Measurements from ENCODE around the gene PCDHGA8.
A peak's percentile ranks its signal among the peaks of the same experiment; 100 is the strongest.
"Not testable (repeated sequence)": the region's sequence is repeated elsewhere in the genome, so short reads cannot be mapped to it uniquely, and the experiment has no call there.

PCDHGA8 gene

DNA sequence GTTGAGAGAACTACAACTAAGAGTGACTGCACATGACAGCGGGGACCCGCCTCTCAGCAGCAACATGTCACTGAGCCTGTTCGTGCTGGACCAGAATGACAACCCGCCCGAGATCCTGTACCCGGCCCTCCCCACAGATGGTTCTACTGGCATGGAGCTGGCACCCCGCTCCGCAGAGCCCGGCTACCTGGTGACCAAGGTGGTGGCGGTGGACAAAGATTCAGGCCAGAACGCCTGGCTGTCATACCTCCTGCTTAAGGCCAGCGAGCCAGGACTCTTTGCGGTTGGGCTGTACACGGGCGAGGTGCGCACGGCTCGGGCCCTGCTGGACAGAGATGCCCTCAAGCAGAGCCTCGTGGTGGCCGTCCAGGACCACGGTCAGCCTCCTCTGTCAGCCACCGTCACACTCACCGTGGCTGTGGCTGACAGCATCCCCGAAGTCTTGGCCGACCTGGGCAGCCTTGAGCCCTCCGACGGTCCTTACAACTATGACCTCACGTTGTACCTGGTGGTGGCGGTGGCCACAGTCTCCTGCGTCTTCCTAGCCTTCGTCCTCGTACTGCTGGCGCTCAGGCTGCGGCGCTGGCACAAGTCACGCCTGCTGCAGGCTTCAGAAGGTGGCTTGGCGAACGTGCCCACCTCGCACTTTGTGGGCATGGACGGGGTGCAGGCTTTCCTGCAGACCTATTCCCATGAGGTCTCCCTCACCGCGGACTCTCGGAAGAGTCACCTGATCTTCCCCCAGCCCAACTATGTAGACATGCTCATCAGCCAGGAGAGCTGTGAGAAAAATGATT, 7.8 kb upstream of the PCDHGA8 start:
- H3K9me3 ChIP-seq (ENCODE audit: control insufficient read depth, insufficient read depth, low read depth, low read length), result no peaks in the 10 kb centered on the region
- ChIA-PET CTCF (no interaction called here), POLR2A (no interaction called here)
- H3K27ac ChIP-seq (ENCODE audit: extremely low read depth, low read depth, low read length), result no peak overlapping the region
- no peaks in the 10 kb centered on the region for H3K36me3 ChIP-seq (ENCODE audit: control insufficient read depth in 2 of 2, insufficient read depth in 1 of 2, low read length in 2 of 2)
- TF ChIP-seq ZNF18 (tag by site-specific recombination; IDR thresholded peaks at IDR 0.05) (no peak), REST (tag by site-specific recombination; IDR thresholded peaks at IDR 0.05) (peak; percentile 64; the same call in 1 of the 2 replicates)
- H3K4me1 ChIP-seq (ENCODE audit: control insufficient read depth, insufficient read depth, low read length), result no peaks in the 10 kb centered on the region
- H3K4me3 ChIP-seq (ENCODE audit: low read depth, low read length), result no peak overlapping the region

- H3K9me3 ChIP-seq (ENCODE audit: control insufficient read depth, insufficient read depth, low read depth, low read length); POLR2A ChIA-PET; H3K36me3 ChIP-seq (ENCODE audit: control insufficient read depth in 2 of 2, insufficient read depth in 1 of 2, low read length in 2 of 2); H3K27ac ChIP-seq (ENCODE audit: extremely low read depth, low read depth, low read length); H3K4me1 ChIP-seq (ENCODE audit: control insufficient read depth, insufficient read depth, low read length); H3K4me3 ChIP-seq (ENCODE audit: low read depth, low read length): not testable (repeated sequence)
- CTCF ChIA-PET, result interaction anchor here (0.6 to 2.0 kb wide), 5 partner anchors 9 to 176 kb away, joined by 3 to 5 read pairs (median 4); partner anchors contain the start of gene PCDHGB3
These were observed 4.7 kb upstream of the PCDHGA8 start, which contains the start of gene PCDHGB4 for GRCh38 chr5:141387557-141388311. TSS of gene PCDHGB4 (plus strand) at chr5:141387698. CDS start at chr5:141387885, 187 bp downstream.

DNA sequence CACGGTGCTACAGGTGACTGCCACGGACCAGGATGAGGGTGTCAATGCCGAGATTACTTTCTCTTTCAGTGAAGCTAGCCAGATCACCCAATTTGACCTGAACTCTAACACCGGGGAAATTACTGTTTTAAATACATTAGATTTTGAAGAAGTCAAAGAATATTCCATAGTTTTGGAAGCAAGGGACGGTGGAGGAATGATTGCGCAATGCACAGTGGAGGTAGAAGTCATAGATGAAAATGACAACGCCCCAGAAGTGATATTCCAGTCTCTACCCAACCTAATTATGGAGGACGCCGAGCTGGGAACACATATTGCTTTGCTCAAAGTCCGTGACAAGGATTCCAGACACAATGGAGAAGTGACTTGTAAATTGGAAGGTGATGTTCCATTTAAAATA, 3.8 kb upstream of the PCDHGA8 start:
- Histone ChIP-seq H3K4me1 (ENCODE audit: control insufficient read depth, insufficient read depth, low read length) (no peaks in the 10 kb centered on the region), H3K4me3 (ENCODE audit: low read depth, low read length) (no peak overlapping the region), H3K36me3 (ENCODE audit: control insufficient read depth in 2 of 2, insufficient read depth in 1 of 2, low read length in 2 of 2) (no peaks in the 10 kb centered on the region), H3K27ac (ENCODE audit: extremely low read depth, low read depth, low read length) (no peak overlapping the region), H3K9me3 (ENCODE audit: control insufficient read depth, insufficient read depth, low read depth, low read length) (no peaks in the 10 kb centered on the region)
- CTCF ChIA-PET, result interaction anchor here (0.6 to 1.4 kb wide), 2 partner anchors 30 to 113 kb away, joined by 3 to 4 read pairs; no protein-coding TSS in a partner anchor
- TF ChIP-seq ZNF501 (tag by site-specific recombination; IDR thresholded peaks at IDR 0.05) (no peak), GLIS2 (tag by site-specific recombination; IDR thresholded peaks at IDR 0.05) (no peak), SETDB1 (IDR thresholded peaks at IDR 0.05; ENCODE audit: insufficient read length, low read length) (no peak), SP2 (tag by site-specific recombination; IDR thresholded peaks at IDR 0.05) (no peak), ZNF157 (tag by site-specific recombination; IDR thresholded peaks at IDR 0.05) (no peak), TSHZ1 (tag by site-specific recombination; IDR thresholded peaks at IDR 0.05; ENCODE audit: borderline replicate concordance) (no peak), ZBTB8A (tag by site-specific recombination; IDR thresholded peaks at IDR 0.05) (no peak), KLF7 (tag by site-specific recombination; IDR thresholded peaks at IDR 0.05; ENCODE audit: borderline replicate concordance) (no peak), ZNF121 (tag by site-specific recombination; IDR thresholded peaks at IDR 0.05) (no peak), SP3 (tag by site-specific recombination; IDR thresholded peaks at IDR 0.05) (no peak)
- POLR2A ChIA-PET, result no interaction called here
